Measurements from ENCODE around the gene PRC1.

- TF ChIP-seq POLR2A (IDR thresholded peaks at IDR 0.05; ENCODE audit: low read depth, low read length) (no peak), TAF1 (IDR thresholded peaks at IDR 0.05; ENCODE audit: borderline replicate concordance, low read depth, low read length) (no peak), POLR2AphosphoS5 (IDR thresholded peaks at IDR 0.05; ENCODE audit: low read depth, low read length) (no peak)
These were observed 47.8 kb downstream of the PRC1 start for GRCh38 chr15:90946538-90946937.
